Thymus (tissue), 11 donors: Measurements from ENCODE around the gene WWC2. TPM values are rescaled to one million over a fixed set of nuclear protein-coding genes. Genes with fewer than 3 reads are reported as not detected.

Experiments used
- DNase-seq, 9 donors: peaks; one replicate each; pipeline ENCODE4 v3.0.0-alpha.2; 2013; ENCODE audit warnings: low spot score in 9 of 9, low read depth in 6 of 9, missing footprints in 1 of 9
- H3K27ac ChIP-seq, 2 donors: one replicate each; pipeline ENCODE4 v1.5.1; 2013; ENCODE audit warnings: control low read depth in 1 of 2, low read depth in 1 of 2, low read length in 1 of 2, mild to moderate bottlenecking in 1 of 2, moderate library complexity in 1 of 2
- H3K27me3 ChIP-seq, 2 donors: one replicate each; pipeline ENCODE4 v1.5.1; 2013; ENCODE audit warnings: low read length in 1 of 2; ENCODE audit not compliant: control insufficient read depth in 2 of 2, insufficient read depth in 1 of 2
- H3K36me3 ChIP-seq, 2 donors: one replicate each; pipeline ENCODE4 v1.5.1; 2013; ENCODE audit warnings: low read length in 1 of 2, mild to moderate bottlenecking in 1 of 2, moderate library complexity in 1 of 2; ENCODE audit not compliant: control insufficient read depth in 2 of 2, insufficient read depth in 2 of 2
- H3K4me1 ChIP-seq, 2 donors: one replicate each; pipeline ENCODE4 v1.5.1; 2013; ENCODE audit warnings: low read length in 2 of 2; ENCODE audit not compliant: control insufficient read depth in 2 of 2, insufficient read depth in 2 of 2
- H3K4me3 ChIP-seq, 2 donors: one replicate each; pipeline ENCODE4 v1.5.1; 2013; ENCODE audit warnings: low read length in 2 of 2, control low read depth in 1 of 2, mild to moderate bottlenecking in 1 of 2
- H3K9me3 ChIP-seq, 2 donors: one replicate each; pipeline ENCODE4 v1.5.1; 2013; ENCODE audit warnings: low read length in 1 of 2, mild to moderate bottlenecking in 1 of 2; ENCODE audit not compliant: control insufficient read depth in 2 of 2, insufficient read depth in 1 of 2
- WGBS: extraction: QIAGEN DNeasy Blood & Tissue Kit; methylation state at CpG from one replicate; pipeline ENCODE4 v1.1.7; 2013; 5-methylcytosine and 5-hydroxymethylcytosine counted together
- polyA plus RNA-seq: library from polyadenylated mRNA; stranded (reverse); fragments of 200-250 nt; gene quantifications from one replicate; pipeline ENCODE4 v1.2.3, GENCODE V29; 2013
- total RNA-seq: library from RNA; stranded (reverse); fragments of 120-200 nt; gene quantifications from one replicate; pipeline ENCODE4 v1.2.4, GENCODE V29; 2013
- donor health status: healthy.

Gene WWC2
- total and polyA plus RNA-seq, 2 donors = 1.5 to 2.5 TPM

DNA sequence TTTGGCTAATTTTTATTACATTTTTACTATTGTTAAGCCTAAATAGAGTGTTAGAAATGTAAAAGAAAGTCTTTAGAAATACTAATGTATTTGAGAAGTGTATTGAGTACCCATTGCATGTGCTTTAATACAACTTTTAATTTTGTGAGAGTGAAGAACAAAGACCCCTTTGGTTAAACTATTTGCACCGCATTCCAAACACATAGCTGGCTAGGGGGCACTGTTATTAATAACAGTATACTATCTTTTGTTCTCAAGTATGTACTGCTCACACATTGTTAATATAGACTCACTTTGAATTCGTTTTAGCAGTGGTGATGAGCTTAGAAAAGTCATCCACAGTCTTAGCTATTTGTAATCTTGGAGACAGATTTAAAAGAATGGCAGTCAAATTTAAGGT lies 114.9 kb downstream of the WWC2 start:
- Histone ChIP-seq H3K27me3 (no peaks in the 10 kb centered on the region), H3K4me3 (no peak overlapping the region), H3K36me3 (no peaks in the 10 kb centered on the region), H3K4me1 (no peaks in the 10 kb centered on the region), H3K9me3 (no peaks in the 10 kb centered on the region), H3K27ac (no peak overlapping the region)
- DNase-seq = no peak
- WGBS = 82% methylated on average over 2 of the region's 2 CpGs

GRCh38 chr4:183214912-183215488 lies 115.9 kb downstream of the WWC2 start:
- no peaks in the 10 kb centered on the region for H3K9me3 ChIP-seq
- H3K36me3 ChIP-seq = no peaks in the 10 kb centered on the region
- H3K4me3 ChIP-seq = no peak overlapping the region
- DNase-seq = no peak
- H3K27me3 ChIP-seq = no peaks in the 10 kb centered on the region
- no peaks in the 10 kb centered on the region for H3K4me1 ChIP-seq
- H3K27ac ChIP-seq = no peak overlapping the region
- WGBS = 96% methylated on average over 4 of the region's 4 CpGs

- H3K27ac ChIP-seq = no peak overlapping the region
- no peaks in the 10 kb centered on the region for H3K36me3 ChIP-seq
- H3K9me3 ChIP-seq = no peaks in the 10 kb centered on the region
- no peaks in the 10 kb centered on the region for H3K4me1 ChIP-seq
- no peaks in the 10 kb centered on the region for H3K27me3 ChIP-seq
- H3K4me3 ChIP-seq = no peak overlapping the region
- no peak for DNase-seq
- 98% methylated on average over 4 of the region's 4 CpGs for WGBS
Observed at GRCh38 chr4:183220236-183220635, 121.2 kb downstream of the WWC2 start.

DNA sequence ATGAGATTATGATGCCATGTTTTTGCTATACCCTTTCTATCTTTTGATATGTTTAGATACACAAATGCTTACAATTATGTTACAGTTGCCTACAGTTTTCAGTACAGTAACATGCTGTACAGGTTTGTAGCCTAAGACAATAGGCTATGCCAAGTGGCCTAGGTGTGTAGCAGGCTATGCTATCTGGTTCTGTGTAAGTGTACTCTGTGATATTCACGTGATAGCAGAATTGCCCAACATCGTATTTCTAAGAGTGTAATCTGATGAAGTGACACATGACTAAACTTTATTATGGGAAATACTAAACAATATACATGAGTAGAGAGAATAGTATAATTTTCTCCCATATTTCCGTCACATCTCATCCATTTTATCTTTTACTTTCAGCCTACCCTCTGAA lies 124.0 kb downstream of the WWC2 start:
- no peaks in the 10 kb centered on the region for H3K27me3 ChIP-seq
- 95% methylated on average over 3 of the region's 3 CpGs for WGBS
- no peak overlapping the region for H3K4me3 ChIP-seq
- no peaks in the 10 kb centered on the region for H3K36me3 ChIP-seq
- no peaks in the 10 kb centered on the region for H3K4me1 ChIP-seq
- no peaks in the 10 kb centered on the region for H3K9me3 ChIP-seq
- H3K27ac ChIP-seq = no peak overlapping the region
- no peak for DNase-seq

DNA sequence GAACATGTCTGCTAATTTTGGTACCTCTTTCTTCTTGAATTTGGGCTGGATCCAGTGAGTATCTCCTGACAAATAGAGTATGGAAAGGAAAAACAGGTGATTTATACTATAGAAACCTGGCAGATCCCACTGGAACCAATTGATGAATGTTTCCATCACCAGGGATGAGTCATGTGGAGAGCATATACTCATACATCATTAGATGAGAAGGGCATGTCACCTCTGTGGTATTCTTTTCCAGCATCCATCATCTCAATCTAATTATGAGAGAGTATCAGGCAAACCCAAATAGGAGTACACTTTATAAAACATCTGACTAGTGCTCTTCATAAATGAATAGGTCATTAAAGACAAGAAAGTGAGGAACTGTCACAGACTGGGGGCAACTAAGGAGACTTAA lies 130.3 kb downstream of the WWC2 start:
- Histone ChIP-seq H3K4me1 (no peaks in the 10 kb centered on the region), H3K36me3 (no peaks in the 10 kb centered on the region), H3K27me3 (no peaks in the 10 kb centered on the region), H3K27ac (no peak overlapping the region), H3K9me3 (no peaks in the 10 kb centered on the region), H3K4me3 (no peak overlapping the region)
- DNase-seq = no peak

GRCh38 chr4:183240581-183241321 lies 141.7 kb downstream of the WWC2 start:
- H3K36me3 ChIP-seq = no peaks in the 10 kb centered on the region
- H3K4me3 ChIP-seq = no peak overlapping the region
- WGBS = 91% methylated on average over 15 of the region's 15 CpGs
- no peak overlapping the region for H3K27ac ChIP-seq
- no peaks in the 10 kb centered on the region for H3K4me1 ChIP-seq
- DNase-seq = no peak
- no peaks in the 10 kb centered on the region for H3K27me3 ChIP-seq
- no peaks in the 10 kb centered on the region for H3K9me3 ChIP-seq

- DNase-seq = no peak
- no peaks in the 10 kb centered on the region for H3K27me3 ChIP-seq
- WGBS = 94% methylated on average over 4 of the region's 4 CpGs
- no peaks in the 10 kb centered on the region for H3K4me1 ChIP-seq
- no peaks in the 10 kb centered on the region for H3K36me3 ChIP-seq
- H3K4me3 ChIP-seq = no peak overlapping the region
- H3K27ac ChIP-seq = no peak overlapping the region
- H3K9me3 ChIP-seq = no peaks in the 10 kb centered on the region
Observed at GRCh38 chr4:183241322-183241640, 142.2 kb downstream of the WWC2 start.

GRCh38 chr4:183241721-183242151 lies 142.7 kb downstream of the WWC2 start:
- Histone ChIP-seq H3K36me3 (no peaks in the 10 kb centered on the region), H3K9me3 (no peaks in the 10 kb centered on the region), H3K4me1 (no peaks in the 10 kb centered on the region), H3K27me3 (no peaks in the 10 kb centered on the region), H3K27ac (no peak overlapping the region), H3K4me3 (no peak overlapping the region)
- DNase-seq = no peak
- WGBS = 95% methylated on average over 6 of the region's 6 CpGs

DNA sequence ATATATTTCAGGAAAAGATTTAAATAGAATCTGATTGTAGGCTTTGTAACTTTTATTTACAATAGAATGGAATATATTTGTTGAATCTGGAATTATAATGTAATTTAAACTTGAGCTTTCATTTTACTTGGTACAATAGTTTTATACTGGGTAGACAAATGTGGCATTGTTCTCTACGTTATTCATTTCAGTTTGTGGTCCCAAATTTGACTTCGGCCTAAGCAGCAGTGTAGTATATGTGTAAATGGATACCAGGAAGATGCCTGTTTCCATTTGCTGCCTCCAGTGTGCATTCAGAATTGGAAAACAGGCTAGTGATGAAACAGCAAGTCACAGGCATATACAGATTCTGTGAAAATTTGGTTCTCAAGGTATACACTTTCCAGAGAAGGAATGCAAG lies 143.2 kb downstream of the WWC2 start:
- Histone ChIP-seq H3K27me3 (no peaks in the 10 kb centered on the region), H3K4me1 (no peaks in the 10 kb centered on the region), H3K36me3 (no peaks in the 10 kb centered on the region), H3K4me3 (no peak overlapping the region), H3K27ac (no peak overlapping the region), H3K9me3 (no peaks in the 10 kb centered on the region)
- DNase-seq = no peak
- WGBS = 95% methylated on average over 2 of the region's 2 CpGs
